Measurements from ENCODE around the gene ISM1.

DNA sequence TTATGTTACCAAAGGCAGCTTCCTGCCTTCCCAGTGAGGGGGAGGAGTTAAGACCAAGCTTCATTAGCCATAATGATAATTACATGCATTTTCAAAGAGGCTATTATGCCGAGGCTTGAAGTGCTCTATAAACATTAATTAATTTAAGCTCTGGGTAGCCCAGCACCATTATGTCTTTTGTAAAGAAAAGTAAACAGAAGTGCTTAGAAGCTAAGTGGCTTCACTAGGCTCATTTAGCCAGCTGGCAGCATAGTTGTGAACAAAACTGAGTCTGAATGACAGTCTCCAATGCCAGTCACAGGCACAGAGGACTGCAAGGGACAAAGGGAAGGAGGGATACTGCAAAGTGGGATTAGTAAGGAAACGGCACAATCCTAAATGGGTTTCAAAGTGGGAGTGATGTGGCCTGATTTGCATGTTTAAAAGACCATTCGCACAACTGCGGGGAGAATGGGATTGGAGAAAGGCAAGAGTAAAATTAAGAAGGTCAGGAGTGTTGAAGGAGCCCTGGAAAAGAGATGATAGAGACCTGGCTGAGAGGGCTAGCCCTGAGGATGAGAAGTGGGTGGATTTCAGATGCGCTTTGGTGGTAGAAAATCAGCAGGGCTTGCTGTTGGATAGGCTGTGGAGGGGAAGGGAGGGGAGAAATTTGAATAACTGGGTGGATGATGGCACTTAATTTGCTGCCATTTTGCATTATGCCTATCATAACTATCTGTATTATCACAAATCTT lies 20.1 kb upstream of the ISM1 start:
- TF ChIP-seq, protein P1, sequence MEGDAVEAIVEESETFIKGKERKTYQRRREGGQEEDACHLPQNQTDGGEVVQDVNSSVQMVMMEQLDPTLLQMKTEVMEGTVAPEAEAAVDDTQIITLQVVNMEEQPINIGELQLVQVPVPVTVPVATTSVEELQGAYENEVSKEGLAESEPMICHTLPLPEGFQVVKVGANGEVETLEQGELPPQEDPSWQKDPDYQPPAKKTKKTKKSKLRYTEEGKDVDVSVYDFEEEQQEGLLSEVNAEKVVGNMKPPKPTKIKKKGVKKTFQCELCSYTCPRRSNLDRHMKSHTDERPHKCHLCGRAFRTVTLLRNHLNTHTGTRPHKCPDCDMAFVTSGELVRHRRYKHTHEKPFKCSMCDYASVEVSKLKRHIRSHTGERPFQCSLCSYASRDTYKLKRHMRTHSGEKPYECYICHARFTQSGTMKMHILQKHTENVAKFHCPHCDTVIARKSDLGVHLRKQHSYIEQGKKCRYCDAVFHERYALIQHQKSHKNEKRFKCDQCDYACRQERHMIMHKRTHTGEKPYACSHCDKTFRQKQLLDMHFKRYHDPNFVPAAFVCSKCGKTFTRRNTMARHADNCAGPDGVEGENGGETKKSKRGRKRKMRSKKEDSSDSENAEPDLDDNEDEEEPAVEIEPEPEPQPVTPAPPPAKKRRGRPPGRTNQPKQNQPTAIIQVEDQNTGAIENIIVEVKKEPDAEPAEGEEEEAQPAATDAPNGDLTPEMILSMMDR (conservative IDR thresholded peaks at IDR 0.05 in 1 of 2, IDR thresholded peaks at IDR 0.05 in 1 of 2; ENCODE audit: low read depth in 1 of 2, low read length in 2 of 2), result no peak
- no peak for TF ChIP-seq EZH2 (IDR thresholded peaks at IDR 0.05; ENCODE audit: low read length, missing control alignments)
